Measurements from ENCODE around the gene ADRA1B.

DNA sequence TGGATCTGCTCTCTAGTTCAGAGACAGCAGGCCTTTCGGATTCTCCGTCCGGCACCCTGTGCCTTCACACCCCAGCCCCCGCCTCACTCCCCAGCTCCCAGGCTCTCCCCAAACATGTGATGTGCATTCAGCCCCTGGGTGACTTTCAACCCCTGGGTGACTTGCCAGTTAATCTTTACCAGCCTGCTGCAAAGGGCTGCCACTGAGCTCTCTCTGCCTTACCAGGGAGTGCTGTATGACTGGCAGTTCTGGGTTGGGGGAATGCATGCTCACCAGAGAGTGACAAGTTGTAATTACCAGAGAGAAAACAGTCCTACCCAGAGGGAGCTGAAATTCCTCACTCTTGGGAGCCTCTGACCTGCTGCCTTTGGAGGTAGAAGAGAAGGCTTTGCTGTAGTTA lies 4.9 kb upstream of the ADRA1B start:
- TF ChIP-seq, protein P1, sequence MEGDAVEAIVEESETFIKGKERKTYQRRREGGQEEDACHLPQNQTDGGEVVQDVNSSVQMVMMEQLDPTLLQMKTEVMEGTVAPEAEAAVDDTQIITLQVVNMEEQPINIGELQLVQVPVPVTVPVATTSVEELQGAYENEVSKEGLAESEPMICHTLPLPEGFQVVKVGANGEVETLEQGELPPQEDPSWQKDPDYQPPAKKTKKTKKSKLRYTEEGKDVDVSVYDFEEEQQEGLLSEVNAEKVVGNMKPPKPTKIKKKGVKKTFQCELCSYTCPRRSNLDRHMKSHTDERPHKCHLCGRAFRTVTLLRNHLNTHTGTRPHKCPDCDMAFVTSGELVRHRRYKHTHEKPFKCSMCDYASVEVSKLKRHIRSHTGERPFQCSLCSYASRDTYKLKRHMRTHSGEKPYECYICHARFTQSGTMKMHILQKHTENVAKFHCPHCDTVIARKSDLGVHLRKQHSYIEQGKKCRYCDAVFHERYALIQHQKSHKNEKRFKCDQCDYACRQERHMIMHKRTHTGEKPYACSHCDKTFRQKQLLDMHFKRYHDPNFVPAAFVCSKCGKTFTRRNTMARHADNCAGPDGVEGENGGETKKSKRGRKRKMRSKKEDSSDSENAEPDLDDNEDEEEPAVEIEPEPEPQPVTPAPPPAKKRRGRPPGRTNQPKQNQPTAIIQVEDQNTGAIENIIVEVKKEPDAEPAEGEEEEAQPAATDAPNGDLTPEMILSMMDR (IDR thresholded peaks at IDR 0.05): no peak
- TF ChIP-seq POLR2A (IDR thresholded peaks at IDR 0.05): no peak

All from Peyer's patch (tissue), 4 donors.